ENCODE measurements around the gene ERBB2. TPM values are rescaled to one million over a fixed set of nuclear protein-coding genes. Genes with fewer than 3 reads are reported as not detected.

ERBB2 gene
- total and polyA plus RNA-seq, 2 of the 4 experiments (the other 2 are of a cell fraction): 28.7 to 33.3 TPM

DNA sequence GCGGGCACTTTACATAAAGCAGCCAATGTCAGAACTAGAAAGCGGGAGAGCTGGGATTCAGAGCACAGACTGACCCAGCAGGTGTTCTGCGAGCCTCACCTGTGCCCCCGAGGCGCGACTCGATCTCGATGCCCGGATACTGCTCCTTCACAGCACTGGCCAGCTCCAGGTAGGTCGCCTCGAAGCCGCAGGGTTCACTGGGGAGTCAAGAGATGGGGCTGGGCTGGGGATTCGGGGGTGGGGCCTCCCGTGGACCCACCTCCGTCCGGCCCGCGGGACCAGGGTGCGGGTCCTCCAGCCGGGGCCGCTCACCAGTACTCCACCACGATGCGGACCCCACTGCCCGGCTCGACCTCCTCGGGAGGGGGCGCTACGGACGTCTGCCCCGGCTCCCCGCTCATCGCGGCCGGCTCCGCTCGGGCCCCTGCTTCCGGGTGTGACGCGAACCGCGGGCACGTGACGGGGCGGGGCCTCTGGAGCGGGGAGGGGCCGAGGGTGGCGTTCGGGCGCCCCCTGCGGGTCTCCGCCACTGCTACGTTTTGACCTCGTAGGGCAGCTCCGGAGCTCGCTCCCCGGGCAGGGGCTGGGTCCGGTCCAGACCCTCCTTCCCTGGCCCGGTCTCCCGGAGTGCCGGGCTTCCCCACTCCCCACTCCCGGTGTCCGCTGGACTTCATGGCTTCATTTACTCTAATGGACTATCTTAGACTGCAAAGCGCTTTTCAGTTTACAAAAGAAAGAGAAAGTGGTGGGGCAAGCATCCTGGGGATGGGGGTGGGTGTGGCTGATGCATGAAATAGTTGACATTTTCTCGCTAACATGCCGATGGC lies 30.4 kb downstream of the ERBB2 start, which contains the start of gene MIEN1 (continued):
- peak; percentile 84 for TF ChIP-seq POLR2A (IDR thresholded peaks at IDR 0.05; ENCODE audit: low read depth, low read length)
- peak; percentile 40 for TF ChIP-seq SMC3 (IDR thresholded peaks at IDR 0.05; ENCODE audit: low read depth, low read length)
- no peak for TF ChIP-seq MAFK (IDR thresholded peaks at IDR 0.05; ENCODE audit: low read depth, low read length)

GRCh38 chr17:39732586-39732985 lies 32.7 kb downstream of the ERBB2 start:
- H3K23ac ChIP-seq (ENCODE audit: low read depth, low read length): no peak overlapping the region
- no peaks in the 10 kb centered on the region for H3K9me3 ChIP-seq (ENCODE audit: control insufficient read depth, insufficient read depth, low read length)
- POLR2A ChIA-PET (ENCODE audit: unreplicated experiment): no interaction called here
- no peak for DNase-seq
- no peak overlapping the region for H3K4me2 ChIP-seq (ENCODE audit: low read depth, low read length)
- H3K4me3 ChIP-seq (ENCODE audit: insufficient read depth, low read depth, low read length): no peak overlapping the region
- no peak overlapping the region for H2BK120ac ChIP-seq (ENCODE audit: low read depth, low read length)
- H2BK15ac ChIP-seq (ENCODE audit: low read depth, low read length): no peak overlapping the region
- H2BK5ac ChIP-seq (ENCODE audit: low read depth, low read length, poor library complexity, severe bottlenecking): no peak overlapping the region
- intact Hi-C loops (cut with micrococcal nuclease) (no loop called here), in situ Hi-C loops (cut with MboI; ENCODE audit: low sequenced_read_pairs) (no loop called here), dilution Hi-C loops (cut with HindIII; ENCODE audit: low sequenced_read_pairs, unreplicated experiment) (no loop called here)
- H4K91ac ChIP-seq (ENCODE audit: insufficient read depth, low read depth, low read length): no peak overlapping the region
- no peaks in the 10 kb centered on the region; the same call in 1 of the 2 replicates for H4K20me1 ChIP-seq (ENCODE audit: insufficient read depth, low read length)
- H3K9me1 ChIP-seq (ENCODE audit: insufficient read depth, low read length): peaks cover 17% of the 10 kb centered on the region
- WGBS, 2 experiments (ENCODE audit: extremely low coverage in 2 of 2, insufficient read length in 1 of 2): no CpG with 5 or more reads among the region's 3 CpGs
- H3K4ac ChIP-seq (ENCODE audit: low read depth, low read length): no peak overlapping the region
- no peak overlapping the region for H4K8ac ChIP-seq (ENCODE audit: low read depth in 2 of 2, low read length in 2 of 2)
- no peak overlapping the region for H3K14ac ChIP-seq (replicated peaks; ENCODE audit: low read depth, low read length)
- no peak overlapping the region for H3K27ac ChIP-seq (ENCODE audit: insufficient read depth, low read length)
- ATAC-seq (ENCODE audit: low read depth): no peak
- H3K56ac ChIP-seq (ENCODE audit: extremely low read depth, insufficient read depth, low read length): no peak overlapping the region
- peaks cover 5% of the 10 kb centered on the region; the same call in 1 of the 2 replicates for H3K4me1 ChIP-seq (ENCODE audit: control insufficient read depth, insufficient read depth, low read length)
- H3K27me3 ChIP-seq (ENCODE audit: control insufficient read depth, insufficient read depth, low read length): peaks cover 10% of the 10 kb centered on the region
- no TSS peak for BruUV-seq (replicated peaks)
- peaks cover 9 to 17% of the 10 kb centered on the region in 2 experiments for H3K79me1 ChIP-seq (ENCODE audit: low read depth in 1 of 2, low read length in 2 of 2)
- no peak overlapping the region for H2AFZ ChIP-seq (replicated peaks; ENCODE audit: low read length, poor library complexity)
- TF ChIP-seq CTCF (conservative IDR thresholded peaks at IDR 0.05; ENCODE audit: low read depth, low read length) (no peak), MXI1 (IDR thresholded peaks at IDR 0.05; ENCODE audit: borderline replicate concordance, low read depth, low read length) (no peak), RAD21 (IDR thresholded peaks at IDR 0.05; ENCODE audit: low read length) (no peak), CHD1 (IDR thresholded peaks at IDR 0.05; ENCODE audit: low read depth, low read length) (no peak), MAZ (IDR thresholded peaks at IDR 0.05; ENCODE audit: borderline replicate concordance, low read depth, low read length) (no peak)
- no peak overlapping the region for H2BK20ac ChIP-seq (ENCODE audit: low read depth, low read length)
- H4K5ac ChIP-seq (ENCODE audit: low read depth, low read length): no peak overlapping the region
- H2AK5ac ChIP-seq (ENCODE audit: low read depth, low read length): no peak overlapping the region
- peaks cover 18% of the 10 kb centered on the region for H3K36me3 ChIP-seq (ENCODE audit: control insufficient read depth, insufficient read depth, low read length)
- no peak overlapping the region for H3K9ac ChIP-seq (ENCODE audit: low read depth, low read length)
- H3K18ac ChIP-seq (ENCODE audit: low read depth, low read length): no peak overlapping the region
- CTCF ChIA-PET: interaction anchor here (0.7 to 1.0 kb wide), 2 partner anchors 12 to 16 kb away, joined by 3 read pairs; no protein-coding TSS in a partner anchor
- no peak overlapping the region for H2AK9ac ChIP-seq (replicated peaks; ENCODE audit: low read depth, low read length, poor library complexity)

Measured in IMR-90 (cell line).